ENCODE data around the gene ETDA. TPM values are rescaled to one million over a fixed set of nuclear protein-coding genes. Genes with fewer than 3 reads are reported as not detected.

Gene ETDA
- total RNA-seq, 1 experiment from 2014 or later: not detected

DNA sequence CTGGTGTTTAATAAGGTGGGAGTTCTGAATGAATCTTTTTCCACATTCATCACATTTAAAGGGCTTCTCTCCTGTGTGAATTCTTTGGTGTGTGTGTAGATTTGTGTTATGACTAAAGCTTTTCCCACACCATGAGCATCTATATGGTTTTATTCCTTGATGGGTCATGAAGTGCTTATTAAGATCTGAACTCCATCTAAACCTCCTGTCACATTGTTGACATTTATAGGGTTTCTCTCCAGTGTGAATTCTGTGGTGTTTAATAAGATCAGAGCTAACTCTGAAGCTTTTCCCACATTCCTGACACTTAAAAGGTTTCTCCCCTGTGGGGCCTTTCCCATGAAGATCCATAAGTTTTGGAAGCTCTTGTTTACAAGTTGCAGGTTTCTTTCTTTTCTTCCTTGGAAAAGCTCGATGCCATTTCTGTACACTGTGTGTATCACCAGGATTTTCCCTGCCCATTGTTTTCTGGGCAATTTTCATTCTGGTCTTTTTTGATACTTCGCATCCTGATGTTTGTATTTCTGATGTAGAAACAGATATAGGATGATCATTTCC is 35.5 kb downstream of the ETDA start:
- POLR2A ChIA-PET: no interaction called here

More for the DNA sequence above, 35.5 kb downstream of the ETDA start:
- ChIA-PET RAD21 (ENCODE audit: low non-redundant PET in 1 of 2, low total read pairs in 2 of 2, uncharacterized antibody in 2 of 2, unreplicated experiment in 2 of 2) (no interaction called here), CTCF (no interaction called here)
- Histone ChIP-seq H2AFZ (ENCODE audit: low read depth, low read length, poor library complexity, severe bottlenecking) (no peak overlapping the region), H3K9ac (ENCODE audit: low read length) (no peak overlapping the region), H3K9me3 (ENCODE audit: control insufficient read depth in 1 of 2, insufficient read depth in 1 of 2, low read depth in 1 of 2, low read length in 2 of 2) (no peaks in the 10 kb centered on the region; a peak in 1 of 4 replicates), H3K4me2 (ENCODE audit: low read length) (no peak overlapping the region), H3K36me3 (ENCODE audit: control insufficient read depth in 1 of 2, insufficient read depth in 2 of 2, low read length in 2 of 2) (no peaks in the 10 kb centered on the region), H3K4me3 (replicated peaks in 1 of 2; ENCODE audit: low read depth in 1 of 2, low read length in 2 of 2) (no peak overlapping the region), H3K27me3 (ENCODE audit: insufficient read depth, low read length) (no peaks in the 10 kb centered on the region), H4K20me1 (ENCODE audit: insufficient read depth) (no peaks in the 10 kb centered on the region), H3K4me1 (ENCODE audit: control insufficient read depth in 1 of 2, insufficient read depth in 2 of 2, low read length in 2 of 2) (no peaks in the 10 kb centered on the region), H3K27ac (ENCODE audit: low read depth, low read length) (no peak overlapping the region), H3K79me2 (ENCODE audit: insufficient read depth, low read length) (no peaks in the 10 kb centered on the region), H3K9me2 (ENCODE audit: insufficient read depth) (no peaks in the 10 kb centered on the region)
- intact Hi-C loops (cut with micrococcal nuclease): no loop called here
- no TSS peak for BruUV-seq (replicated peaks)
- DNase-seq (ENCODE audit: low read depth, low spot score) (no peak), ATAC-seq (no peak)
- TF ChIP-seq POLR2AphosphoS5 (IDR thresholded peaks at IDR 0.05; ENCODE audit: low read depth, low read length) (no peak), EZH2 (IDR thresholded peaks at IDR 0.05) (no peak), FOSL1 (IDR thresholded peaks at IDR 0.05; ENCODE audit: low read depth) (no peak), RAD21 (IDR thresholded peaks at IDR 0.05; ENCODE audit: low read depth) (no peak), ZFX (IDR thresholded peaks at IDR 0.05) (no peak), EZH2phosphoT487 (IDR thresholded peaks at IDR 0.05; ENCODE audit: borderline replicate concordance) (no peak), EGR1 (IDR thresholded peaks at IDR 0.05; ENCODE audit: low read depth) (no peak), POLR2A (IDR thresholded peaks at IDR 0.05; ENCODE audit: borderline replicate concordance, extremely low read depth, insufficient read depth, insufficient read length) (no peak)
- TF ChIP-seq, protein P1, sequence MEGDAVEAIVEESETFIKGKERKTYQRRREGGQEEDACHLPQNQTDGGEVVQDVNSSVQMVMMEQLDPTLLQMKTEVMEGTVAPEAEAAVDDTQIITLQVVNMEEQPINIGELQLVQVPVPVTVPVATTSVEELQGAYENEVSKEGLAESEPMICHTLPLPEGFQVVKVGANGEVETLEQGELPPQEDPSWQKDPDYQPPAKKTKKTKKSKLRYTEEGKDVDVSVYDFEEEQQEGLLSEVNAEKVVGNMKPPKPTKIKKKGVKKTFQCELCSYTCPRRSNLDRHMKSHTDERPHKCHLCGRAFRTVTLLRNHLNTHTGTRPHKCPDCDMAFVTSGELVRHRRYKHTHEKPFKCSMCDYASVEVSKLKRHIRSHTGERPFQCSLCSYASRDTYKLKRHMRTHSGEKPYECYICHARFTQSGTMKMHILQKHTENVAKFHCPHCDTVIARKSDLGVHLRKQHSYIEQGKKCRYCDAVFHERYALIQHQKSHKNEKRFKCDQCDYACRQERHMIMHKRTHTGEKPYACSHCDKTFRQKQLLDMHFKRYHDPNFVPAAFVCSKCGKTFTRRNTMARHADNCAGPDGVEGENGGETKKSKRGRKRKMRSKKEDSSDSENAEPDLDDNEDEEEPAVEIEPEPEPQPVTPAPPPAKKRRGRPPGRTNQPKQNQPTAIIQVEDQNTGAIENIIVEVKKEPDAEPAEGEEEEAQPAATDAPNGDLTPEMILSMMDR (IDR thresholded peaks at IDR 0.05 in 2 of 3, conservative IDR thresholded peaks at IDR 0.05 in 1 of 3; ENCODE audit: borderline replicate concordance in 1 of 3, insufficient read depth in 1 of 3, low read depth in 2 of 3, low read length in 2 of 3): no peak
